ENCODE measurements around the gene PRPF6.
A peak's percentile ranks its signal among the peaks of the same experiment; 100 is the strongest.
"Not testable (repeated sequence)": the region's sequence is repeated elsewhere in the genome, so short reads cannot be mapped to it uniquely, and the experiment has no call there.

PRPF6 gene

GRCh38 chr20:63973636-63974401 is 7.1 kb upstream of the PRPF6 start:
- DNase-seq (ENCODE audit: low read depth) = peak; percentile 70

DNA sequence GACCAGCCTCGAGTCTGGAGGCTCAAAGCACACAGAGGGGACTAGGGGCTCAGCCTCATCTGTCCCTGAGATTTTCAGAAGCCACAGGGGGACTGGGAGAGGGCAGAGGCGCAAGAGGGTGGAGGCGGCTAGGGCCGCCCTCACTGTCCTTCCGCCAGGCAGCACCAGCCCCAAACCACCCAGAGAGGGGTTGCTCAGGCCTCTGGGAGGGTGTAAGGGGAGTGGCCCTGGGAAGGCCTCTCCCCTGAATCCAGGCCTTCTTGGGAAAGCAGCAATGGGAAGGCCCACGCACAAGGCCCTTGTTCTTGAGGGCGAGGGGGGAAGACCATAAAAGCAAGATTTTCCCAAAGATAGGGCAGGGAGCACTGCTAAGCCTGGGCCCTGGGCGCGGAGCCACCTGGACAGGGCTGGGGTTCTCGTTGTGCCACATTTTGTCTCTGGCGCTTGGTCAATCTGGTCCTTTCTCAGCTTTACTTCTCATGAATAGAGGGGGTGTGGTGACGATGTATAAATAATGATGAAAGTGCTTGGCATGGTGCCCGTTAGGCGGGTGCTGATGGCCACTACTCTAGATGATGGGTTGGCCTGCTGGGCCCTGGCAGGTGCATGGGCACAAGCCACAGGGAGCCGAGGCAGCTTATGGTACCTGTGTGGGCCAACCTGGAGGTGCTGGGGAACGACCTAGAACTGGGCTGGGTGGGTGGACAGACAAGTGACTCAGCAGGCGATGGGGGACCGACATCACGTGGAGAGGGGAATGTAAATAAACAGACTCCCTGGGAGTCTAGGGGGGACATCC is 6.3 kb upstream of the PRPF6 start:
- DNase-seq (ENCODE audit: low read depth) = no peak

DNA sequence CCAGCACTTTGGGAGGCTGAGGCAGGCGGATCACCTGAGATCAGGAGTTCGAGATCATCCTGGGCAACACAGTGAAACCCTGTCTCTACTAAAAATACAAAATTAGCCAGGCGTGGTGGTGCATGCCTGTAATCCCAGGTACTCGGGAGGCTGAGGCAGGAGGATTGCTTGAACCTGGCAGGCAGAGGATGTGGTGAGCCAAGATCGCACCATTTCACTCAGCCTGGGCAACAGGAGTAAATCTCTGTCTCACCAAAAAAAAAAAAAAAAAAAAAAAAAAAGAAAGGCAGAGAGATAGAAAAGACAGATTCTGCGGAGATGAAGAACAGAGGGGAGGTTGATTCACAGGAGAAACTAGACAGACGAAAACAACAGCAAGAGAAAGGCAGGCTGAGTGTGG is 4.4 kb upstream of the PRPF6 start:
- not testable (repeated sequence) for DNase-seq (ENCODE audit: low read depth)

DNA sequence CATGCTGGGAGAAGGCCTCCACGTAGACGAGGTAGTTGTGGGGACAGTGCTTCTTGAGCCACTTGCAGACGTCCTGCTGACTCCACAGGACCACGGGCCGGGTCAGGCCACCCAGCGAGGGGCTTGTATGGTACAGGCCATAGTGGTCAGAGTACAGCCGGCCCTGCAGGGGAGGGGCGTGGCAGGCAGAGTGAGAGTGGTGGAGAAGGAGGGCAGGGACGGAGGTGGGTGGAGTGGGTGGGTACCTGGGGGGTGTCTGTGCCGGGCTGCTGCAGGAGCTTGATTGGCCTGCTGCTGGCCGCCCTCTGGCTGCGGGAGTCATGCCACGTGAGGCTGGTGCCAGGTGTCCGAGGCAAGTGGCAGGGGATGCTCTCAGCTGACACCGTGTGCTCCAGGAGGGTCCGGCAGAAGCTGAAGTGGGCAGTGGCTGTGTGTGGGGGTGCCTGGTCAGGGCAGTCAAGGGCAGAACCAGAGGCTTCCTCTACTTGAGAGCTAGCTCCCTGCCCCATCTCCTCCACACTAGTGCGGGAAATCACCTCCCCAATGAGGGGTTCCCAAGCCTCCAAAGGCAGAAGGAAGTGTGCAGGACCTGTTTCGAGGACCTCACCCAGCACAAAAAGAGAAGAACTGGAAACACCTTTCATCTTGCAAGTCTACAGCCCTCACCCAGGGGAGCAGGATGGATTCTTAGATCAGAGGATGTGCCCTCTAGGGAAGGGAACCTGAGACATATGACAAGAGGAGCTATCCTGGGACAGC is 3.8 kb upstream of the PRPF6 start:
- no peak for DNase-seq (ENCODE audit: low read depth)

DNA sequence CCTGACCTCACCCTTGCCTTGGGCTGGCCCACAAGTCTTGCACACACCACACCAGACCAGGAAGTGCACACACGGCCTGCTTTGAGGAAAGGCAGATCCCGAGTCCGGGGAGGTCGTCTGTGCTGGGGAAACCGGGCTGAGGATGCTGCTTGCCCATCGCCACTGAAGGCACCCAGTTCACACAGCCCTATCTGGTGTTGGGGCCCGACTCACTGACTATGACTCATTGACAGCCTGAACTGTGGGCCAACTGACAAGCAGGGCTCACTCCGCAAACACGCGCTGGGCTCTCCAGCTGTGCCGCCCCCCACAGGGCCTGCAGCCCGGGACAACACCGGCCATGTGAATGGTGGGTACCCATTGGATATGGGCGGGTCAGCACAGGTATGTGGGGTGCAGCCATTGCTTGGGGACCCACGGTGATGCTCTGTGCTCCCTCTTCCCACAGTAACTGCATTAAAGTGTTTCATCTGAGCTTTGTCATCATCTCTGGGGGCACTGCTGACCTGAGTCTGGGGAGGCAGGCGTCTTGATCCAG is 3.1 kb upstream of the PRPF6 start:
- DNase-seq (ENCODE audit: low read depth) = no peak

DNA sequence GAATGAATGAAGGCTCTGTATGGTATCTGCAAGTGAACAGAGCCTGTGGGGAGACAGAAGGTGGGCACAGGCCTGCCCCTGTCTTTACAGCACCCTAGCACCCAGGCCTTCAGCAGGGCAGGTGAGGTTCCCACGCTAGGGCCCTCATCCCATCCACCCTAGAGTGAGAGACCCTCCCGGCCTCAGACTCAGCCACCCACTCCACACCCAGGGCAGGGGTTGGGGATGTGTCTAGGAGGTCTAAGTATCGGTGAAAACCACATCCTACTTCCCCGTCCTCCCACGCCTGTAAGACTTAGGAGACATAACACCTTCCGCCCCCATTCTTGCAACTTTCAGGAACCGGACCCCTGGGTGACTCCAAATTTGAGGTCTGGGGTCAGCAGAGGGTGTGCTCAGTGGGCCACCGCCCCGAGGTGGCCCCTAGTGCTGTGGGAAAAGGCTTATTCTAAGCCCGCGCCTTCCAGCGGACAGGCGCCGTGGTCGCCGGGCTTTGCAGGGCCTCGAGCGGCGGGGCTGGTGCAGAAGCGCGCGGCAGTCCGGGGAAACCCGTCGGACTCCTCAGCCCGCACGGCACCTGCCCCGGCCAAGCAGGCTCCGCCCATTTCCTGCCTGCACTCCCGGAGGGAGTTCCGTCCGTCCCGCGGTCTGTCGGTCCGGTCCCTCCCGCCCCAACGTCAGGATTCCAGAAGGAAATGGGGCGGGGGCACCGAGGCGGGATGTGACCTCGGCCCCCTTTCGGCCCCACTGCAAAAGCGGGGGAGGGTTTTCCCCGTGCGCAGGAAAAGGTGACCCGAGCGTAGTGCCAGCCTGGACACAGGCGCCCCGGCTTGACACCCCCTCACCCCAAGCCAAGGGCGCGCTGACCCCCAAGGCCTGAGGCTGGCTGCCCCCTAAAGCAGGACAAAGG is 2.4 kb upstream of the PRPF6 start:
- DNase-seq (ENCODE audit: low read depth) = no peak

DNA sequence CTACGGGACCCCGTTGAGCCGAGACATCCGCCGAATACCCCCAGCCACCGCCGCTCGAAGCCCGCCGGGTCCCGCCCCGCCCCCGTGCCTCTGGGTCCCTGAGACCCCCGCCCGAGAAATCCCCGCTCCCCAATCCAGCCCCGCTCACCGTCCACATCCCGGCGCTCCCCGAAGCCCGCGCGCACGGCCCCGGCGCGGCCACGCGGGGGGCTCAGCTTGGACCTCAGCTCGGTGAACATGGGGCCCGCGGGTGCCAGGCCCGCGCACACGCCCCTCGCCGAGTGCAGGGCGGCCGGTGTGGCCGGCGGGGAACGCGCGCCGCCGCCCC is 1.7 kb upstream of the PRPF6 start:
- DNase-seq (ENCODE audit: low read depth) = no peak

- DNase-seq (ENCODE audit: low read depth) = no peak
Measured at GRCh38 chr20:63979557-63980316, 1.2 kb upstream of the PRPF6 start, which contains the start of gene SAMD10. TSS of gene SAMD10 (minus strand) at chr20:63979642. CDS start at chr20:63979467, 175 bp downstream.

- no peak for DNase-seq (ENCODE audit: low read depth)
Measured at GRCh38 chr20:63980317-63980805, 571 bp upstream of the PRPF6 start.

DNA sequence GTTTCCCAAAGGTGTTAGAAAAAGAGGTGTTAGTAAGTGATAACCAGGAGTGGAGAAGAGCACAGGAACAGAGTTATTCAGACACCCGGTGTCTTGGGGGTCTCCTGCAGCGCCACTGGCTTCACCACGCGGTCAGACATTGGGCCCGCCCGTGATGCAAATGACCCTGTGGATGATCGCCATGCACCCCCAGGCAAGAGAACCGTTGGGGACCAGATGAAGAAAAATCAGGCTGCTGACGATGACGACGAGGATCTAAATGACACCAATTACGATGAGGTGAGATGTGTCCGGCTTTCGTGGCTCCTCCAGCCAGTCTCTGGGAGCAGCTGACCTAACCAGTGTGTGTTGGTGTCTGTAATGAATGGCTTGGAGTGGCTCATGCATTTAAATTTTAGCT is 2.0 kb downstream of the PRPF6 start:
- no peak for DNase-seq (ENCODE audit: low read depth)

GRCh38 chr20:64000906-64001305 is 20.0 kb downstream of the PRPF6 start:
- DNase-seq (ENCODE audit: low read depth) = no peak

DNA sequence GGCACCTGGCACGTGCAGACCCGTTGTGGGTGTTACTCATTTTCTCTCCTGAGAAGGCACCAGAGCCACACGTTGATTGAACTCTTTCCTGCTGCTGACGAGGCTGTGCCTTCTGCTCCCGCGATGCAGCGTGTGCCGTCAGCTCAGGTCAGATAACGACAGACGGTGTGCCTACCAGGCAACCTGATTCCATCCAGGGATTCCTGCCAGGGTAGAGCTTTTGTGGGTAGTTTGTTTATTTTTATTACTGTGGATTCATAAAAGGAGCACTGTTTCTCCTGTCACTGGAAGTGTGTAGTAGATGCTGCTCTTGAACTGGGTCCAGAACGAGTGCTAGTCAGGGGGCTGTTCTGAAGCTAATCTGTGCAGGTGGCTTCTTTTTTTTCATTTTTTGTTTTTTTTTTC is 20.7 kb downstream of the PRPF6 start:
- no peak for DNase-seq (ENCODE audit: low read depth)

DNA sequence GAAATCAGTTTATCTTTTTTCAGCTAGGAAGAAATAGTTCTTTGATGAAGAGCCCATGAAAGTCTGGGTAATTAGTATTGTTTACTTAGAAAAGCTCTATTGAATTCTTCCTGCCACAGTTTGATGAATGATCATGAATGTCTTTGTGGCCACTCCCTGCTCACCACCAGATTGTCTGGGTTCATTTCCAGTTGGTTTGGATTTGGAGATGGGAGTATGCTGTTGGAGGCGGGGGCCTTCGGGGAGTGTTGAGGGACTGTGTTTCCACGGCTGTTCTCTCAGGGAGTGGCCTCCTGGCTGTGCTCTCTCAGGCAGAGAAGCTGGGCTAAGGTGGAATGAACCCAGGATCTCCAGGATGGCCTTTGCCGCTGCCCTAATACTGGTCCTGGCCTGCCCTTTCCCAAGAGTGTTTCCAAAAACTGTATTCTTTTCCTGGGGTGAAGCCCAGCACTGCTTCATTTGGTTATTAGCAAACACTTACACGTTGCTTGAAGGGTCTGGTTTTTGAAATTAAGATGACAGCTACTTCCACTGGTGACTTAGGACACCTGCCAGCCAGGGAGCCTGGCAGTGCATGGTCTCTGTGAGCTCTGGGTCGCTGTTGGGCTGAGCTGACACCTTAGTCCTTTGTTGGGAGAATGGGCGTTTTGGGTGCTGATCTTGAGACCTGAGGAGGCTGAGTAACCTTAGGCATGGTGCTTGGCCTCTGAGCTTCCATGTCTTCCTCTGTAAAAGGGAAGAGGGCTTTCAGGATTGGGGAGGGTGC is 23.2 kb downstream of the PRPF6 start:
- no peak for DNase-seq (ENCODE audit: low read depth)

- DNase-seq (ENCODE audit: low read depth) = peak; percentile 7
Measured at GRCh38 chr20:64005394-64005793, 24.5 kb downstream of the PRPF6 start.

DNA sequence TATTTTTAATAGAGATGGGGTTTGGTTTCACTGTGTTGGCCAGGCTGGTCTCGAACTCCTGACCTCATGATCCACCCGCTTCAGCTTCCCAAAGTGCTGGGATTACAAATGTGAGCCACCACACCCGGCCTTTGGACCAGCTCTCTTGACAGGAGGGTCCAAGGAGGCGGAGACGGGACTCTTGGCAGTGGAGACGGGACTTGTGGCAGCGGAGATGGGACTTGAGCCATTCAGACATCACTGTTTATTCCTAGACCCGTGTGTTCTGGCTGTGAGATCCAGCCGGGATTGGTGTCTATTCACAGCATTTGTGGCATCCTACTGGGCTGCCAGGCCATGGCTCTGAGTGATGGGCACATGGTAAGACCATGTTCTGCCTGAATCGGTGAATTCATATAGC is 25.6 kb downstream of the PRPF6 start:
- no peak for DNase-seq (ENCODE audit: low read depth)

GRCh38 chr20:64006902-64007301 is 26.0 kb downstream of the PRPF6 start:
- DNase-seq (ENCODE audit: low read depth) = no peak

DNA sequence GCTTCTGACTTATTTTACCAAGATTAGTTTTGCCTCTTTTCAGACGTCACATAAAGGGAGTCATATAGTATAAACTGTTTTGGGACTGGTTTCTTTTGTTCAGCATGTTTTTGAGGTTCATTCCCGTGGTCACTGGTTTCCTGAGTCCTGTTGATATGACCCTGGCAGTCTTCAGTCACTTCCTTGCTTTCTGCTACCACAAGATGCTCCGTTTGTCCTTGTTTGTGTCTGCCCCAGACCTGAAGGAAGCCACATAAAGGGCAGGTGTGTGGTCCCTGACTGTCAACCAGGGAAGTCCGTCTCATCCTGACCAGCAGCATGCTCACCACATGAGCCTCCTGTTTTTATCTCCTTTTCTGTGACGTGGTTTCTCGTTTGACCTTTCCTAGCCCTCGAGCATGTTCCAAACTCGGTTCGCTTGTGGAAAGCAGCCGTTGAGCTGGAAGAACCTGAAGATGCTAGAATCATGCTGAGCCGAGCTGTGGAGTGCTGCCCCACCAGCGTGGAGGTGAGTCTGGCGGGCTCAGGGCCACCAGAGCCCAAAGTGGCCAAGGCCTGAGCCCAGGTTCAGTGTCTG is 29.0 kb downstream of the PRPF6 start:
- DNase-seq (ENCODE audit: low read depth) = no peak

GRCh38 chr20:64010711-64011237 is 29.8 kb downstream of the PRPF6 start:
- no peak for DNase-seq (ENCODE audit: low read depth)

DNA sequence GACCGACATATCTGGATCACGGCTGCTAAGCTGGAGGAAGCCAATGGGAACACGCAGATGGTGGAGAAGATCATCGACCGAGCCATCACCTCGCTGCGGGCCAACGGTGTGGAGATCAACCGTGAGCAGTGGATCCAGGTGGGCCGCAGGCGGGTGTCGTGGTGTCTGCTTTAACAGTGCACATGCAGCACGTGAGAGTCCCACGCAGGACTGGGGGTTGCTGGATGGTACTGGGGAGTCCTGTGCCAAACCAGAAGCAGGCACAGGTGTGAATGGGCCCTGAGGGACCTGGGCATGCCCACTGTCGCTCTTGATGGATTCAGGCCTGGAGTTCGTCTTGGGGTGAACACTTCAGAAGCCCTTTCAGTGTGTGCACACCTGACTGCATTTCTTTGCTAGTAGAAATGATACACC is 30.4 kb downstream of the PRPF6 start:
- DNase-seq (ENCODE audit: low read depth) = no peak
